K562 (cell line): ENCODE results near the gene MARCHF3. TPM values are rescaled to one million over a fixed set of nuclear protein-coding genes. Genes with fewer than 3 reads are reported as not detected.

ENCODE experiments used
- BRCA1 ChIP-seq, 2 experiments: fragments of 450-650 bp in 1 of 2; sonication (generic) in 1 of 2; formaldehyde crosslinking in 1 of 2; IDR thresholded peaks; 2 replicates each; pipeline versions ENCODE4 v1.5.0 to v1.6.1; 2017 to 2020; ENCODE audit warnings: mild to moderate bottlenecking in 1 of 2, missing genetic modification reagents in 1 of 2
- BRF2 ChIP-seq: IDR thresholded peaks from 3 replicates; pipeline ENCODE4 v1.6.1; 2011; ENCODE audit warnings: borderline replicate concordance, mild to moderate bottlenecking; ENCODE audit not compliant: insufficient read length, insufficient read depth
- DPF2 ChIP-seq: fragments of 450-650 bp; IDR thresholded peaks from 2 replicates; pipeline ENCODE4 v1.6.1; 2016
- HDAC1 ChIP-seq, 2 experiments: fragments of 450-650 bp; IDR thresholded peaks; 2 replicates each; pipeline ENCODE4 v1.6.1; 2016 to 2017; ENCODE audit warnings: inconsistent platforms in 1 of 2, mild to moderate bottlenecking in 1 of 2, moderate library complexity in 1 of 2
- HNRNPH1 ChIP-seq: fragments of 200-400 bp; formaldehyde crosslinking; optimal IDR thresholded peaks from 2 replicates; pipeline ENCODE3; 2017; ENCODE audit warnings: low read depth, mild to moderate bottlenecking, low read length, moderate library complexity
- NR2C2 ChIP-seq, 2 experiments: fragments of 200-800 bp in 1 of 2; sonication (Bioruptor generic) in 1 of 2; sonication (generic) in 1 of 2; formaldehyde crosslinking in 1 of 2; IDR thresholded peaks; 2 replicates each; pipeline versions ENCODE4 v1.6.1 to v1.8.0; 2016 to 2022; ENCODE audit warnings: mild to moderate bottlenecking in 1 of 2, missing compliant biosample characterization in 1 of 2, missing genetic modification characterization in 1 of 2, missing genetic modification reagents in 1 of 2
- SMAD3 ChIP-seq: fragments of 450-650 bp; formaldehyde crosslinking; conservative IDR thresholded peaks from 2 replicates; pipeline ENCODE4 v1.4.0; 2020; ENCODE audit warnings: mild to moderate bottlenecking
- ZNF408 ChIP-seq: fragments of 250-450 bp; sonication (Bioruptor Pico); IDR thresholded peaks from 2 replicates; pipeline ENCODE4 v1.4.0; 2020; ENCODE audit warnings: low read depth, mild to moderate bottlenecking, moderate library complexity
- ZNF57 ChIP-seq: fragments of 450-650 bp; formaldehyde crosslinking; IDR thresholded peaks from 2 replicates; pipeline ENCODE4 v1.4.0; 2020; ENCODE audit warnings: mild to moderate bottlenecking, moderate library complexity
- ZNF79 ChIP-seq: fragments of 250-450 bp; sonication (Bioruptor Pico); IDR thresholded peaks from 2 replicates; pipeline ENCODE4 v1.4.0; 2020; ENCODE audit warnings: low read depth, mild to moderate bottlenecking, moderate library complexity
- polyA plus RNA-seq, 8 experiments: library from polyadenylated mRNA; depleted of rRNA in 4 of 8; stranded (reverse) in 5 of 8; unstranded in 3 of 8; fragments of >200 nt; fragmentation: Nextera tagmentation in 2 of 8; fragmentation: Illumina TruSeq in 1 of 8; extraction: Ambion mirVana in 2 of 8; extraction: Trizol in 1 of 8; gene quantifications; 2 replicates each; pipeline versions ENCODE4 v1.2.1 to v1.2.3, GENCODE V29; 2011 to 2014; ENCODE audit warnings: inconsistent platforms in 1 of 8, missing spikeins in 1 of 8
- total RNA-seq, 7 experiments: library from RNA; depleted of rRNA in 6 of 7; stranded (reverse); fragments of >200 nt in 6 of 7; fragmentation: Illumina TruSeq in 2 of 7; extraction: Trizol in 2 of 7; gene quantifications; 2 replicates each; pipeline versions ENCODE4 v1.2.1 to v1.2.3, GENCODE V29; 2011 to 2021; ENCODE audit warnings: low replicate concordance in 1 of 7
- TF ChIP-seq, protein P1 (sequence below): fragments of 450-650 bp; formaldehyde crosslinking; IDR thresholded peaks from 2 replicates; pipeline ENCODE4 v1.4.0; 2020; ENCODE audit warnings: mild to moderate bottlenecking

MARCHF3 gene
- total and polyA plus RNA-seq, 9 of the 15 experiments (the other 6 are each of a cell fraction or from before 2014, with no cell fraction given): 5.6 to 37.4 (median 16.5) TPM

- TF ChIP-seq NR2C2 (CRISPR knock-in tag; IDR thresholded peaks at IDR 0.05) (no peak), NR2C2 (tag; IDR thresholded peaks at IDR 0.05) (no peak), SMAD3 (no peak), ZNF79 (no peak), ZNF408 (no peak), HDAC1 (IDR thresholded peaks at IDR 0.05) (no peak), BRCA1 (IDR thresholded peaks at IDR 0.05) (no peak), BRCA1 (CRISPR knock-in tag; IDR thresholded peaks at IDR 0.05) (no peak), DPF2 (no peak), ZNF57 (CRISPR knock-in tag) (no peak), HNRNPH1 (no peak), BRF2 (no peak)
- TF ChIP-seq, protein P1, sequence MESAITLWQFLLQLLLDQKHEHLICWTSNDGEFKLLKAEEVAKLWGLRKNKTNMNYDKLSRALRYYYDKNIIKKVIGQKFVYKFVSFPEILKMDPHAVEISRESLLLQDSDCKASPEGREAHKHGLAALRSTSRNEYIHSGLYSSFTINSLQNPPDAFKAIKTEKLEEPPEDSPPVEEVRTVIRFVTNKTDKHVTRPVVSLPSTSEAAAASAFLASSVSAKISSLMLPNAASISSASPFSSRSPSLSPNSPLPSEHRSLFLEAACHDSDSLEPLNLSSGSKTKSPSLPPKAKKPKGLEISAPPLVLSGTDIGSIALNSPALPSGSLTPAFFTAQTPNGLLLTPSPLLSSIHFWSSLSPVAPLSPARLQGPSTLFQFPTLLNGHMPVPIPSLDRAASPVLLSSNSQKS (CRISPR knock-in tag): no peak
- TF ChIP-seq, all 486 proteins: peak for 0
Measured at GRCh38 chr5:127027539-127027938, 2.8 kb downstream of the MARCHF3 start (continued).
